Stimulated activated CD4-positive, alpha-beta T cell treated with anti-CD3 and anti-CD28 coated beads, Interleukin-15, amount 100 ng/mL, for 48 hours (primary cell): ENCODE measurements around the gene SEMA4F.
"Not testable (repeated sequence)": the region's sequence is repeated elsewhere in the genome, so short reads cannot be mapped to it uniquely, and the experiment has no call there.

Experiments used
- DNase-seq, 2 donors: peaks; one replicate each; pipeline ENCODE4 v3.0.0-alpha.2; 2020; ENCODE audit warnings: low read depth in 2 of 2

The SEMA4F gene

GRCh38 chr2:74653985-74654882 lies at the start of gene SEMA4F:
SEMA4F (plus strand) TSS chr2:74654247; CDS start chr2:74654377, 130 bp downstream.
- peak; percentile 92 to 95 for DNase-seq

DNA sequence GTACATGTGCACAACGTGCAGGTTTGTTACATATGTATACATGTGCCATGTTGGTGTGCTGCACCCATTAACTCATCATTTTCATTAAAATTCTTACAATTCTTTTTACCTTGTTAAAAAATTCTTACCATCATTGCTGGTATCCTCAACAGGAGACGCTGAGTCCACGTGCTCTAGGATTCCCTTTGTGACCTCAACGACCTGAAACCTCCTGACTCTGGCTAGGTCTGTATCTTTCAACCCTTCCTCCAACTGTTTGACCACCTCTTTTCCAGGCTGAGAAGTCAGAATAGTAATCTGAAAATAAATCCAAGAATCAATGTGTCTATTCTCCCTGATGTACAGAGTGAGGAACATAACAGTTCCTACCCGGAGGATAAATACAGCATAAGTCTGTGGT lies 47.1 kb upstream of the SEMA4F start:
- DNase-seq, result no peak

DNA sequence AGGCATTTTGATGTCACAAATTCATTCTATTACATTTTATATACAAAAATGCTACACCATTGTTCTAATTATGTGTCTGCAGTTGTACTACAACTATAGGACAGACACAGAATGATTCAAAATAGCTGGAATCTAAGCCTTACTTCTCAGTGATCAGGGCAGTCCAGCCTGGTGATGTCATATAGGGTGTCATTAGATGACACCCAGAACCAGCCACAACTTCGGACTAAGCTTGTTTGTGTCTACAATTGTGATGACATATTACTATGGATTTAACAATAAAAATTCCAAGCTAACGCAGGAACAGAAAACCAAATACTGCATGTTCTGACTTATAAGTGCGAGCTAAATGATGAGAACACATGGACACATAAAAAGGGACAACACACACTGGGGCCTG lies 36.9 kb upstream of the SEMA4F start:
- no peak for DNase-seq

DNA sequence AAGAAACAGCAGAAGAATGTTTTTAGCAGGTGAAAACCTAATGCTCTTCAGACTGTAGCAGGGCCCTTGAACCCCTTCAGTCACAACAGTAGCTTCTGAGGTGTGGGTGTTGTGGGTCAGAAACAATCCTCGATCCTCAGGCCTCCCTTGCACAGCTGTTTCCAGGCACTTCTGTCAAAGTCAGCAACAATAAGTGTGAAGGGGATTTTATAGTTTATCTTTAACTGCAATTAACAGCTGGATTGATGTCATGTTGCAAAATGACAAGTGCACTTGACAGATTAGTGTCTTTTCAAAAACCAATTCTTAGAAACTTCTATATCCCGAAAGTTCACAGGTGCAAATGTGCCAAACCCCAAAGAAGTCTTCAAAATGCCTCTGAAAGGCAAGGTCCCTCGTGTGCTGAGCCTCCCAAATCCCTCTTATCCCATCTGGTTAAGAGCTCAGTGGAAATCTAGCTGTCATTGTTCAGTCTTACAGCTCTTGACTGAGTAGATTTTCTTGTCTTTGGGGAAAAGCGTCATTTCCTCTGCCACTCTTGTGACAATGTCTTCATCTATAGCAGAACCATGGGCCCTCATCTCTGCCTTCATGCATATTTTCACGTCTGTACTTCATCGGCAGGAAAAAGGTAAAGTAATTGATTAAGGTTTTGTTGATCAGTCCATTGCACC lies 35.5 kb upstream of the SEMA4F start:
- DNase-seq, result no peak

GRCh38 chr2:74619651-74620297 lies 34.3 kb upstream of the SEMA4F start:
- DNase-seq, result no peak

GRCh38 chr2:74620671-74621070 lies 33.4 kb upstream of the SEMA4F start:
- no peak for DNase-seq

- no peak for DNase-seq
Measured at GRCh38 chr2:74625658-74626425, 28.2 kb upstream of the SEMA4F start.

GRCh38 chr2:74628538-74629105 lies 25.4 kb upstream of the SEMA4F start:
- DNase-seq, result no peak

DNA sequence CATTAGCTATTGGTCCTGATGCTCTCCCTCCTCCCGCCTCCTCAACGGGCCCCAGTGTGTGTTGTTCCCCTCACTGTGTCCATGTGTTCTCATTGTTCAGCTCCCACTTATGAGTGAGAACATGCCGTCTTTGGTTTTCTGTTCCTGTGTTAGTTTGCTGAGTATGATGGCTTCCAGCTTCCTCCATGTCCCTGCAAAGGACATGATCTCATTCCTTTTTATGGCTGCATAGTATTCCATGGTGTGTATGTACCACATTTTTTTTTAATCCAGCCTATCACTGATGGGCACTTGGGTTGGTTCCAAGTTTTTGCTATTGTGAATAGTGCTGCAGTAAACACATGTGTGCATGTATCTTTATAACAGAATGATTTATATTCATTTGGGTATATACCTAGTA lies 23.6 kb upstream of the SEMA4F start:
- not testable (repeated sequence) for DNase-seq

GRCh38 chr2:74632209-74632938 lies 21.7 kb upstream of the SEMA4F start:
- no peak for DNase-seq

DNA sequence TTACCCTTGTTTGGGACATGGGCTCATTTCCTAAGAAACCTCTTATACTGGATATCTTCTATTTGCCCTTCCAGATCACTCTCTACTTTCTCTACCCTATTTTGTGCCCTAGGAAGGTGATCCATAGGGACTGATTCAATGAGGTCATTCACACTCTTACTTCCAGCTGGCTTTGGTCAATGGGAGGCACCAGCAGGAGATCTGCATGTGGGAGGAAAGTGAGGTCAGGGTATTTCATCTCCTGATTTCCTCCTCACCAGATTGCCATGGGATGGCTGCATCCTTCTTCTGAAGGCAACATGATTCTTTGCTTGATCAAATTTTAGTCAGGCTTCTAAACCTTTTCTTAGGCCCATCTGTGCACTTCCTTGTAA lies 21.1 kb upstream of the SEMA4F start:
- no peak for DNase-seq

DNA sequence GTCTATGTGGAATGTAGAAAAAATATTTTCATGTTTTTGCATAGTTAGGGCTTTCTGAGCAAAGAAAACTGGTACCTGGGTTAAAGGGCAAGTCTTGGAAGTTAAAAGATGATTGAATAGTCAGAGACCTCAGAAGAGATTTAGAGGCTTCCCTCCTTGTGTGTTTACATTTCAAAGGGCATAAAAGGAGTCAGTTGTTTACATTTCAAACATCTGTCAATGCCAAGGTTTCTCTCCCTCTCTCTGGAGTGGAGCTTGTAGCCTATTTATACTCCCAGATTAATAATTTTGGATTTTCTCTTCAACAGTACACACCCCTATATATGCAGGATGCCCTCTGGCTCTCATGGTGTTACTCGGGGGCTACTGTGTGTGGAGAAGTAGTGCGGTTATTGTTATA lies 14.5 kb upstream of the SEMA4F start:
- no peak for DNase-seq

- DNase-seq, result no peak
Measured at GRCh38 chr2:74645344-74645743, 8.7 kb upstream of the SEMA4F start.

DNA sequence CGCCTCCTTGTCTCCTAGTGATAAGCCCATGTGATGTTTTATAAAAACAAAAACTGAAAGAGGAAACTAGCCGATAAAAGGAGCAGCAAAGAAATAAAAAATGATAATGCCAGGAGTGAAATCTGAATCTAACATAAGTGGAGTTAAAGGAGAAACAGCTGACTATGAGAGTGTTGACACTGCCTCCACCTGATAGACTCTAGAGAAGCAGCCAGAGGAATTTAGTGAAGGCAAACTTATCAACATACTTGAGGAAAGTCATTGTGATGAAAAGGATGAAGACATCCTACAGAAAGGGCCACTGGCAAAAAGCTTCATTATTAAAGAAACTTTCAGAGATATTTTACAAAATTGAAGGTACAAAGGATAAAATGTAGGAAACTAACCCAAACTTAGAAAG lies 7.8 kb upstream of the SEMA4F start:
- no peak for DNase-seq

DNA sequence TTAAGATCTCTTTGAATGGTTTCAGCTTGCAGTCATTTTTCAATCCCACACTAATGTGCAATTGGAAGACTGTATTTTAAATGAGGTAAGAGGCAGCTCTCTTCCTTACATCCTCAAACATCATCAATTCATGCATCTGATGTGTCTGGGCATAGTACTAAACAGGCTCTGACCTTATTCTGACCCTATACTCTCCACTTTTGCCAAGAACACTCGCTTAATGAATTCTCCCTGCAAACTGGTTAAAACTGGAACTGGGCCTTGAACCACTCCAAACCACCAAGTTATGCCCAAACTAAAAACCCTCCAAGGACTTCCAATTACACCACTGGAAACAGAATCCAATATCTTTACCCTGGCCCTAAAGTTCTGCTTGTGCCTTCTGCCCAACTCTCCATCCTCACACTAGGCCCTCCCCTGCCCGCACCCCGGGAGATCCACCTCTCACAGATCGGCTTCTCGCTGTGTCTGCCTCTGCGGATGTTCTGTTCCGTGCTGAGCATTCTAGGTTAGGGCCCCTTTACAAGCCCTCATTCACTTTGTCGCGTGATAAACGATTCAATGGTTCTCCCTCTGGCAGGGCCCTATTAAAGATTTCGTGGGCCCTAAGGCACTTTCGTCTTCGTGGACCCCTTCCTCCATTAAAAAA lies 7.1 kb upstream of the SEMA4F start:
- no peak for DNase-seq

GRCh38 chr2:74648009-74648443 lies 6.0 kb upstream of the SEMA4F start, which contains the start of gene M1AP:
M1AP (minus strand) TSS chr2:74648330; CDS start chr2:74640275, 8,055 bp downstream.
- DNase-seq, result peak in 1 of 2 donors; percentile 3

DNA sequence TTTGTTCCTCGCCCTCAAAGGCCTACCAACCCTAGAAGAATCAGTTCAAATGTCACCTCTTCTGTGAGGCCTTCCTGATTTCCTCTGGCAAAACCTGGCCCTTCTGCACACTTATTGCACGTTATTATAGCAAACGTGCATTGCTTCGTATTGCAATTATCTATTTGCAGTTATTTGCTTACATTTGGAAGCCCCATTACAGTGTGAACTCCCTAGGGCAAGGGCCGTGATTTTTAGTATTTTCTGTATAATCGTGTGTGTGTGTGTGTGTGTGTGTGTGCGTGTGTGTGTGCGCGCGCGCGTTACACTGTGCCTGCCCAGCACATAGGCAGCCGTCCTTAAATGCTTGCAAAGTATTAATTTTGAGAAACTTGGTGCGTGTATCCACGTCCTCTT lies 460 bp upstream of the SEMA4F start:
- no peak for DNase-seq

DNA sequence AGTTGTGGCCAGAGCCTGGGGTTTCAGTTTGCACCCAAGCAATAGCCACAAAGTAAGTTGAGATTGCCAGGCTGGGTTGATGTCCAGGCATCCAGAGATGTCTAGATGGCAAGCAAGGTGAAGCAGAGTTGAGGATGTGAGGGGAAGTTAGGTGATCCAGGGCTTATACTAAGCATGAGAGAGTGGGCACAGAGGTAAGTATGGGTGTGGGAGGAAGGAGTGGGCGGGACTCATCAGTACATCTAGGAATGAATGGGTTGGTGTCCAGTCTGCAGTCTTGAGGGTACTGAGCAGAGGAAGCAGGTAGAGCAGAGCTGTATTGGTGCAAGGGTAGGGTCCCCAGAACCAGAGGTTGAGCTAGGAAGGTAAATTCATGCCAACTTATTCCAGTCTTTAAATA lies 1.5 kb downstream of the SEMA4F start:
- DNase-seq, result no peak

- DNase-seq, result no peak
Measured at GRCh38 chr2:74658516-74658915, 4.5 kb downstream of the SEMA4F start.

GRCh38 chr2:74659462-74659861 lies 5.4 kb downstream of the SEMA4F start:
- DNase-seq, result no peak
